Measurements from ENCODE around the gene CKM.
"Not testable (repeated sequence)": the region's sequence is repeated elsewhere in the genome, so short reads cannot be mapped to it uniquely, and the experiment has no call there.

CKM gene

GRCh38 chr19:45293682-45294081, 29.0 kb downstream of the CKM start:
- peak in 3 of 51 donors; percentile 4 to 7 (median 5) for DNase-seq

GRCh38 chr19:45291834-45292233, 30.8 kb downstream of the CKM start:
- no peak for DNase-seq

- no peak for DNase-seq
These were observed 32.2 kb downstream of the CKM start for GRCh38 chr19:45290381-45290931.

- no peak for DNase-seq
These were observed 39.1 kb downstream of the CKM start for GRCh38 chr19:45283443-45284033.

GRCh38 chr19:45280471-45280961, 42.2 kb downstream of the CKM start:
- no peak for DNase-seq

GRCh38 chr19:45279587-45280192, 43.0 kb downstream of the CKM start:
- no peak for DNase-seq

GRCh38 chr19:45278087-45278486, 44.6 kb downstream of the CKM start:
- no peak for DNase-seq

GRCh38 chr19:45276284-45276687, 46.4 kb downstream of the CKM start:
- DNase-seq = no peak

- peak in 2 of 51 donors; percentile 4 to 21 for DNase-seq
These were observed 47.2 kb downstream of the CKM start for GRCh38 chr19:45275370-45275971.

GRCh38 chr19:45273521-45273855, 49.2 kb downstream of the CKM start:
- DNase-seq = no peak

- no peak for DNase-seq
These were observed 51.0 kb downstream of the CKM start for GRCh38 chr19:45271735-45272108.

- no peak for DNase-seq
These were observed 51.5 kb downstream of the CKM start for GRCh38 chr19:45271098-45271734.

- not testable (repeated sequence) for DNase-seq
These were observed 52.7 kb downstream of the CKM start for GRCh38 chr19:45269939-45270338.

- DNase-seq = no peak
These were observed 55.4 kb downstream of the CKM start for GRCh38 chr19:45267296-45267695.

GRCh38 chr19:45265375-45265774, 57.3 kb downstream of the CKM start:
- no peak for DNase-seq

- DNase-seq = no peak
These were observed 57.8 kb downstream of the CKM start for GRCh38 chr19:45264781-45265317.

GRCh38 chr19:45263013-45263412, 59.7 kb downstream of the CKM start:
- no peak for DNase-seq

- no peak for DNase-seq
These were observed 60.1 kb downstream of the CKM start for GRCh38 chr19:45262570-45262969.

- DNase-seq = no peak
These were observed 63.8 kb downstream of the CKM start for GRCh38 chr19:45258862-45259261.

- no peak for DNase-seq
These were observed 65.8 kb downstream of the CKM start for GRCh38 chr19:45256836-45257235.
